Hepatocyte (in vitro differentiated cells): ENCODE data around the gene PRPF6. TPM values are rescaled to one million over a fixed set of nuclear protein-coding genes. Genes with fewer than 3 reads are reported as not detected.

Experiments used
- DNase-seq: peaks from one replicate; pipeline ENCODE4 v3.0.0-alpha.2; 2016; ENCODE audit warnings: low spot score
- H2AFZ ChIP-seq: fragments of 200-600 bp; sonication (generic); 2 replicates; pipeline ENCODE4 v1.6.0; 2016; ENCODE audit warnings: antibody characterized with exemption, mild to moderate bottlenecking
- H3K27ac ChIP-seq: fragments of 200-600 bp; sonication (generic); 2 replicates; pipeline ENCODE4 v1.5.1; 2016; ENCODE audit warnings: mild to moderate bottlenecking
- H3K27me3 ChIP-seq: fragments of 200-600 bp; sonication (generic); 2 replicates; pipeline ENCODE4 v1.6.1; 2016
- H3K36me3 ChIP-seq: fragments of 200-600 bp; sonication (generic); replicated peaks from 2 replicates; pipeline ENCODE4 v1.5.1; 2016; ENCODE audit warnings: low read depth; ENCODE audit not compliant: insufficient read depth
- H3K4me1 ChIP-seq: fragments of 200-600 bp; sonication (generic); 2 replicates; pipeline ENCODE4 v1.5.1; 2016; ENCODE audit warnings: mild to moderate bottlenecking, moderate library complexity; ENCODE audit not compliant: insufficient read depth
- H3K4me2 ChIP-seq: fragments of 200-600 bp; sonication (generic); 2 replicates; pipeline ENCODE4 v1.6.0; 2016
- H3K4me3 ChIP-seq: fragments of 200-600 bp; sonication (generic); 2 replicates; pipeline ENCODE4 v1.5.1; 2016; ENCODE audit warnings: mild to moderate bottlenecking
- H3K79me2 ChIP-seq: fragments of 200-600 bp; sonication (generic); 2 replicates; pipeline ENCODE4 v1.6.0; 2017; ENCODE audit warnings: mild to moderate bottlenecking
- H3K9me2 ChIP-seq: fragments of 200-600 bp; sonication (generic); replicated peaks from 2 replicates; pipeline ENCODE4 v1.6.0; 2017; ENCODE audit warnings: mild to moderate bottlenecking; ENCODE audit not compliant: insufficient read depth
- H3K9me3 ChIP-seq: fragments of 200-600 bp; sonication (generic); 2 replicates; pipeline ENCODE4 v1.5.1; 2016; ENCODE audit warnings: low read depth, mild to moderate bottlenecking
- H4K20me1 ChIP-seq: fragments of 200-600 bp; sonication (generic); 2 replicates; pipeline ENCODE4 v1.6.0; 2016; ENCODE audit warnings: mild to moderate bottlenecking; ENCODE audit not compliant: insufficient read depth, poor library complexity, severe bottlenecking
- CTCF ChIP-seq: fragments of 200-600 bp; sonication (generic); IDR thresholded peaks from 2 replicates; pipeline ENCODE4 v1.5.1; 2016; ENCODE audit warnings: antibody characterized with exemption, mild to moderate bottlenecking; ENCODE audit not compliant: poor library complexity
- EZH2 ChIP-seq: fragments of 200-600 bp; sonication (generic); IDR thresholded peaks from 2 replicates; pipeline ENCODE4 v1.6.1; 2016; ENCODE audit warnings: antibody characterized with exemption, mild to moderate bottlenecking, borderline replicate concordance
- EZH2phosphoT487 ChIP-seq: fragments of 200-600 bp; sonication (generic); IDR thresholded peaks from one replicate; pipeline ENCODE4 v1.6.1; 2018; ENCODE audit warnings: antibody characterized with exemption, mild to moderate bottlenecking, low read depth, moderate library complexity; ENCODE audit not compliant: unreplicated experiment, severe bottlenecking
- WGBS: methylation state at CpG from one replicate; pipeline ENCODE4 v1.1.6; 2016; ENCODE audit warnings: low lambda C conversion rate; ENCODE audit errors: missing lambda C conversion rate; 5-methylcytosine and 5-hydroxymethylcytosine counted together
- polyA plus RNA-seq: library from polyadenylated mRNA; unstranded; fragments of >200 nt; fragmentation: Nextera tagmentation; extraction: Ambion mirVana; gene quantifications from 2 replicates; pipeline ENCODE4 v1.2.1, GENCODE V29; 2016
- total RNA-seq: library from RNA; depleted of rRNA; stranded (reverse); fragments of >200 nt; gene quantifications from 2 replicates; pipeline ENCODE4 v1.2.3, GENCODE V29; 2014

PRPF6 gene
- total and polyA plus RNA-seq, 2 experiments from 2014 or later: 37.3 to 41.3 TPM

- no peak overlapping the region for H2AFZ ChIP-seq
- H3K79me2 ChIP-seq: no peaks in the 10 kb centered on the region
- no peaks in the 10 kb centered on the region for H3K9me2 ChIP-seq
- peaks cover 9% of the 10 kb centered on the region for H3K4me1 ChIP-seq
- no peaks in the 10 kb centered on the region for H3K27me3 ChIP-seq
- H3K4me3 ChIP-seq: no peak overlapping the region
- H4K20me1 ChIP-seq: no peaks in the 10 kb centered on the region
- no peak for TF ChIP-seq CTCF
- WGBS: 85% methylated on average over 3 of the region's 12 CpGs
- H3K4me2 ChIP-seq: no peak overlapping the region
- DNase-seq: no peak
- no peaks in the 10 kb centered on the region for H3K36me3 ChIP-seq
- H3K9me3 ChIP-seq: no peaks in the 10 kb centered on the region
- H3K27ac ChIP-seq: no peak overlapping the region
Observed at GRCh38 chr20:64075556-64075955, 94.6 kb downstream of the PRPF6 start.

- H3K79me2 ChIP-seq: no peaks in the 10 kb centered on the region
- no peaks in the 10 kb centered on the region for H3K36me3 ChIP-seq
- 97% methylated on average over 21 of the region's 22 CpGs for WGBS
- no peak overlapping the region for H2AFZ ChIP-seq
- peaks cover 1% of the 10 kb centered on the region for H3K27me3 ChIP-seq
- peaks cover 9% of the 10 kb centered on the region for H3K4me1 ChIP-seq
- TF ChIP-seq EZH2phosphoT487 (no peak), CTCF (no peak), EZH2 (no peak)
- H3K27ac ChIP-seq: no peak overlapping the region
- no peak for DNase-seq
- H3K4me3 ChIP-seq: no peak overlapping the region
- H3K9me3 ChIP-seq: no peaks in the 10 kb centered on the region
- no peaks in the 10 kb centered on the region for H4K20me1 ChIP-seq
- H3K9me2 ChIP-seq: no peaks in the 10 kb centered on the region
- H3K4me2 ChIP-seq: no peak overlapping the region
Observed at GRCh38 chr20:64076061-64076997, 95.4 kb downstream of the PRPF6 start.

- H4K20me1 ChIP-seq: no peaks in the 10 kb centered on the region
- H3K4me1 ChIP-seq: peaks cover 9% of the 10 kb centered on the region
- H3K27ac ChIP-seq: no peak overlapping the region
- no peak overlapping the region for H3K4me3 ChIP-seq
- H2AFZ ChIP-seq: no peak overlapping the region
- no peak overlapping the region for H3K4me2 ChIP-seq
- no peak for TF ChIP-seq CTCF
- no peak for TF ChIP-seq EZH2phosphoT487
- TF ChIP-seq EZH2: no peak
- no peaks in the 10 kb centered on the region for H3K79me2 ChIP-seq
- H3K27me3 ChIP-seq: peaks cover 5% of the 10 kb centered on the region
- H3K9me3 ChIP-seq: no peaks in the 10 kb centered on the region
- WGBS: 97% methylated on average over 7 of the region's 8 CpGs
- no peaks in the 10 kb centered on the region for H3K36me3 ChIP-seq
- no peak for DNase-seq
- H3K9me2 ChIP-seq: no peaks in the 10 kb centered on the region
Observed at GRCh38 chr20:64077094-64077493, 96.2 kb downstream of the PRPF6 start.

- Histone ChIP-seq H3K4me3 (no peak overlapping the region), H2AFZ (no peak overlapping the region), H3K36me3 (no peaks in the 10 kb centered on the region), H3K27ac (no peak overlapping the region), H3K27me3 (peaks cover 5% of the 10 kb centered on the region), H3K9me2 (no peaks in the 10 kb centered on the region), H3K79me2 (no peaks in the 10 kb centered on the region), H3K4me1 (peaks cover 9% of the 10 kb centered on the region), H3K4me2 (no peak overlapping the region), H4K20me1 (no peaks in the 10 kb centered on the region), H3K9me3 (no peaks in the 10 kb centered on the region)
- 91% methylated on average over 7 of the region's 7 CpGs for WGBS
- no peak for DNase-seq
- no peak for TF ChIP-seq EZH2
- no peak for TF ChIP-seq EZH2phosphoT487
- no peak for TF ChIP-seq CTCF
Observed at GRCh38 chr20:64077541-64077875, 96.6 kb downstream of the PRPF6 start.
